K562 (cell line): ENCODE measurements around the gene TCTN3. TPM values are rescaled to one million over a fixed set of nuclear protein-coding genes. Genes with fewer than 3 reads are reported as not detected.
"Not testable (repeated sequence)": the region's sequence is repeated elsewhere in the genome, so short reads cannot be mapped to it uniquely, and the experiment has no call there.

Experiments used
- ATAC-seq: fragments of 200-7000 bp; cut with Tn5 transposase; 3 replicates; pipeline ENCODE4 v1.9.1; 2020; ENCODE audit warnings: moderate library complexity
- BruUV-seq: library from RNA; stranded (reverse); fragments of 400-500 nt; replicated peaks from 2 replicates; lab custom pipeline; 2021; lab: Mats Ljungman, UMichigan
- CTCF ChIA-PET: fragments of 300-600 bp; formaldehyde crosslinking; extraction: SDS; loops from one replicate; lab custom pipeline; 2021; ENCODE audit warnings: low intra/inter-chr PET ratio; lab: Yijun Ruan, JAX
- POLR2A ChIA-PET: fragments of 300-600, 350-650 bp; sonication (Branson Sonifier 250); formaldehyde crosslinking; extraction: SDS; loops from one replicate; lab custom pipeline; 2021; ENCODE audit warnings: antibody characterized with exemption, inconsistent platforms; lab: Yijun Ruan, JAX
- DNase-seq, 4 experiments: peaks; one replicate each; pipeline versions ENCODE4 v3.0.0 to v3.0.0-alpha.2; 2011 to 2018; ENCODE audit warnings: low spot score in 3 of 4, mixed read lengths in 3 of 4; ENCODE audit errors: extremely low read depth in 1 of 4
- FAIRE-seq: peaks from 2 replicates; lab custom pipeline; 2011; peaks lifted over from hg19 to GRCh38; lab: Jason Lieb, UNC
- H2AFZ ChIP-seq: 2 replicates; pipeline ENCODE4 v1.6.0; 2011; ENCODE audit warnings: low read depth, low read length, control low read depth, inconsistent platforms
- H3K27ac ChIP-seq: fragments of 200-600 bp; 3 replicates; pipeline ENCODE4 v1.8.0; 2011; ENCODE audit warnings: low read depth, mild to moderate bottlenecking, control low read depth, inconsistent platforms, low read length, moderate library complexity, mixed read lengths; ENCODE audit errors: extremely low read depth
- H3K27me3 ChIP-seq, 2 experiments: fragments of 300-600 bp in 1 of 2; 2 replicates in 1 of 2; 3 replicates in 1 of 2; pipeline versions ENCODE4 v1.6.0 to v1.8.0; 2011; ENCODE audit warnings: inconsistent platforms in 2 of 2, low read length in 2 of 2, mild to moderate bottlenecking in 1 of 2, mixed read lengths in 1 of 2, moderate library complexity in 1 of 2; ENCODE audit not compliant: control insufficient read depth in 2 of 2, insufficient read depth in 2 of 2
- H3K36me3 ChIP-seq: fragments of 300-600 bp; 3 replicates; pipeline ENCODE4 v1.8.0; 2011; ENCODE audit warnings: mild to moderate bottlenecking, low read length, inconsistent platforms; ENCODE audit not compliant: control insufficient read depth, insufficient read depth
- H3K4me1 ChIP-seq, 2 experiments: fragments of 200-600 bp in 1 of 2; replicated peaks in 1 of 2; 2 replicates in 1 of 2; 3 replicates in 1 of 2; pipeline versions ENCODE4 v1.5.1 to v1.8.0; 2011; ENCODE audit warnings: inconsistent platforms in 2 of 2, low read length in 2 of 2, mild to moderate bottlenecking in 1 of 2, mixed read lengths in 1 of 2, moderate library complexity in 1 of 2; ENCODE audit not compliant: control insufficient read depth in 2 of 2, insufficient read depth in 2 of 2
- H3K4me2 ChIP-seq: 2 replicates; pipeline ENCODE4 v1.6.1; 2011; ENCODE audit warnings: low read length, control low read depth, inconsistent platforms, mixed read lengths; ENCODE audit not compliant: insufficient read depth
- H3K4me3 ChIP-seq: fragments of 200-600 bp; sonication (generic), shearing (Covaris generic); 2 replicates; pipeline ENCODE4 v1.5.1; 2016; ENCODE audit warnings: control low read depth, inconsistent platforms
- H3K79me2 ChIP-seq: fragments of 200-600 bp; 3 replicates; pipeline ENCODE4 v1.8.0; 2011; ENCODE audit warnings: low read length, inconsistent platforms; ENCODE audit not compliant: control insufficient read depth, insufficient read depth
- H3K9ac ChIP-seq, 2 experiments: 2 replicates each; pipeline versions ENCODE4 v1.6.0 to v1.6.1; 2011; ENCODE audit warnings: low read depth in 2 of 2, low read length in 2 of 2, control low read depth in 1 of 2, inconsistent platforms in 1 of 2, mild to moderate bottlenecking in 1 of 2, mixed read lengths in 1 of 2; ENCODE audit not compliant: insufficient read depth in 1 of 2
- H3K9me1 ChIP-seq: one replicate; pipeline ENCODE4 v1.6.0; 2011; ENCODE audit warnings: inconsistent platforms, mild to moderate bottlenecking, low read length, moderate library complexity; ENCODE audit not compliant: control insufficient read depth, insufficient read depth
- H3K9me3 ChIP-seq: replicated peaks from 2 replicates; pipeline ENCODE4 v1.5.1; 2011; ENCODE audit warnings: low read depth, low read length, inconsistent platforms; ENCODE audit not compliant: control insufficient read depth, insufficient read depth
- H4K20me1 ChIP-seq: replicated peaks from 2 replicates; pipeline ENCODE4 v1.6.1; 2011; ENCODE audit warnings: low read length, inconsistent platforms, mixed read lengths; ENCODE audit not compliant: control insufficient read depth, insufficient read depth
- CBX3 ChIP-seq, 2 experiments: IDR thresholded peaks; 1 replicate in 1 of 2; 2 replicates in 1 of 2; pipeline ENCODE4 v1.6.1; 2012; ENCODE audit warnings: inconsistent platforms in 2 of 2, low read length in 2 of 2, borderline replicate concordance in 1 of 2, control low read depth in 1 of 2
- CBX5 ChIP-seq: IDR thresholded peaks from 2 replicates; pipeline ENCODE4 v1.6.1; 2014; ENCODE audit warnings: low read depth, borderline replicate concordance
- EP300 ChIP-seq: IDR thresholded peaks from 2 replicates; pipeline ENCODE4 v1.6.1; 2012; ENCODE audit warnings: low read length, improper control_type of control experiment
- RB1 ChIP-seq: fragments of 450-650 bp; IDR thresholded peaks from 2 replicates; pipeline ENCODE4 v1.6.1; 2017; ENCODE audit warnings: low read depth, mild to moderate bottlenecking
- TRIM28 ChIP-seq: fragments of 450-650 bp; IDR thresholded peaks from 2 replicates; pipeline ENCODE4 v1.6.1; 2017
- ZNF280A ChIP-seq: fragments of 450-650 bp; IDR thresholded peaks from 2 replicates; pipeline ENCODE4 v1.6.1; 2018; ENCODE audit warnings: mild to moderate bottlenecking, low read depth; ENCODE audit not compliant: partially characterized antibody
- WGBS: fragments of 100-300 bp; shearing (Covaris generic); methylation state at CpG from one replicate; pipeline ENCODE4 v1.1.6; 2016; ENCODE audit warnings: low coverage, mixed read lengths; ENCODE audit not compliant: insufficient coverage; ENCODE audit errors: missing lambda C conversion rate; 5-methylcytosine and 5-hydroxymethylcytosine counted together
- in situ Hi-C: fragments of 300-500 bp; cut with MboI; formaldehyde crosslinking; loops from 4 replicates; pipeline ENCODE4 v1.15.0; 2018; ENCODE audit warnings: inconsistent platforms, mixed read lengths
- intact Hi-C: fragments of 100-400 bp; cut with micrococcal nuclease; formaldehyde crosslinking; loops from 2 replicates; pipeline ENCODE4 v1.14.2; 2022
- polyA plus RNA-seq, 8 experiments: library from polyadenylated mRNA; depleted of rRNA in 4 of 8; stranded (reverse) in 5 of 8; unstranded in 3 of 8; fragments of >200 nt; fragmentation: Nextera tagmentation in 2 of 8; fragmentation: Illumina TruSeq in 1 of 8; extraction: Ambion mirVana in 2 of 8; extraction: Trizol in 1 of 8; gene quantifications; 2 replicates each; pipeline versions ENCODE4 v1.2.1 to v1.2.3, GENCODE V29; 2011 to 2014; ENCODE audit warnings: inconsistent platforms in 1 of 8, missing spikeins in 1 of 8
- total RNA-seq, 7 experiments: library from RNA; depleted of rRNA in 6 of 7; stranded (reverse); fragments of >200 nt in 6 of 7; fragmentation: Illumina TruSeq in 2 of 7; extraction: Trizol in 2 of 7; gene quantifications; 2 replicates each; pipeline versions ENCODE4 v1.2.1 to v1.2.3, GENCODE V29; 2011 to 2021; ENCODE audit warnings: low replicate concordance in 1 of 7

The TCTN3 gene
- total and polyA plus RNA-seq, 9 of the 15 experiments (the other 6 are each of a cell fraction or from before 2014, with no cell fraction given), result 10.4 to 25.8 (median 16.3) TPM

GRCh38 chr10:95732907-95733306 is 39.2 kb upstream of the TCTN3 start:
- peak in 1 of 4 experiments; percentile 13 for DNase-seq
- H3K27me3 ChIP-seq, H3K79me2 ChIP-seq, H3K4me2 ChIP-seq, H3K4me1 ChIP-seq, H3K27ac ChIP-seq, H3K9me3 ChIP-seq, H3K9ac ChIP-seq, H3K9me1 ChIP-seq, H3K36me3 ChIP-seq, H4K20me1 ChIP-seq, H3K4me3 ChIP-seq, FAIRE-seq, CTCF ChIA-PET, ATAC-seq, in situ Hi-C loops, intact Hi-C loops, POLR2A ChIA-PET, H2AFZ ChIP-seq, BruUV-seq: not testable (repeated sequence)
- peak in 1 of 2 experiments; percentile 87; a peak in 2 of 3 replicates for TF ChIP-seq CBX3 (IDR thresholded peaks at IDR 0.05; ENCODE audit: borderline replicate concordance in 1 of 2, low read length in 2 of 2)
- TF ChIP-seq CBX5, result peak; percentile 85; the same call in 1 of the 2 replicates
- TF ChIP-seq EP300, result peak; percentile 16; the same call in 1 of the 2 replicates
- TF ChIP-seq RB1, result 0 out of 2 replicates have a peak, but pooled peaks have one; percentile 22
- TF ChIP-seq ZNF280A, result peak; percentile 52
- peak; percentile 76 for TF ChIP-seq TRIM28
- 27% methylated on average over 6 of the region's 6 CpGs for WGBS
